WTC11 (cell line): ENCODE results near the gene SMIM44. TPM values are rescaled to one million over a fixed set of nuclear protein-coding genes. Genes with fewer than 3 reads are reported as not detected.

Experiments used
- ATAC-seq: fragments of 200-7000 bp; cut with Tn5 transposase; 2 replicates; pipeline ENCODE4 v1.10.0; 2021; ENCODE audit warnings: mild to moderate bottlenecking, moderate library complexity
- CTCF ChIA-PET: fragments of 300-600 bp; sonication (Branson Sonifier 250); formaldehyde crosslinking; loops from one replicate; lab custom pipeline; 2021; ENCODE audit warnings: antibody characterized with exemption; lab: Charles Lee
- POLR2A ChIA-PET: fragments of 350-600 bp; sonication (Branson Sonifier 250); formaldehyde crosslinking; loops from one replicate; lab custom pipeline; 2021; ENCODE audit warnings: antibody characterized with exemption; lab: Charles Lee
- DNase-seq: peaks from one replicate; pipeline ENCODE4 v3.0.0; 2021; ENCODE audit warnings: low spot score
- H3K27ac Mint-ChIP-seq: 2 replicates; pipeline ENCODE4 v1.8.0; 2021; ENCODE audit warnings: mixed read lengths
- H3K27me3 Mint-ChIP-seq: 2 replicates; pipeline ENCODE4 v1.8.0; 2021; ENCODE audit warnings: low read depth, mild to moderate bottlenecking, moderate library complexity, mixed read lengths
- H3K36me3 Mint-ChIP-seq: 2 replicates; pipeline ENCODE4 v1.8.0; 2021; ENCODE audit warnings: mixed read lengths
- H3K4me1 Mint-ChIP-seq: 2 replicates; pipeline ENCODE4 v1.8.0; 2022; ENCODE audit warnings: mixed read lengths
- H3K4me3 Mint-ChIP-seq: 2 replicates; pipeline ENCODE4 v1.8.0; 2021; ENCODE audit warnings: mild to moderate bottlenecking, moderate library complexity, mixed read lengths
- H3K9me3 Mint-ChIP-seq: 2 replicates; pipeline ENCODE4 v1.8.0; 2021; ENCODE audit warnings: mixed read lengths
- CREM ChIP-seq: sonication (generic); formaldehyde crosslinking; IDR thresholded peaks from 2 replicates; pipeline ENCODE4 v1.8.1; 2022; ENCODE audit warnings: mild to moderate bottlenecking, missing genetic modification reagents, moderate library complexity
- ELF4 ChIP-seq: sonication (generic); formaldehyde crosslinking; IDR thresholded peaks from 2 replicates; pipeline ENCODE4 v1.8.1; 2022; ENCODE audit warnings: low read depth, mild to moderate bottlenecking, moderate library complexity, missing genetic modification reagents
- FOXK1 ChIP-seq: sonication (generic); formaldehyde crosslinking; IDR thresholded peaks from 2 replicates; pipeline ENCODE4 v1.8.0; 2022; ENCODE audit warnings: mild to moderate bottlenecking, moderate library complexity, missing genetic modification reagents
- GABPB1 ChIP-seq: sonication (generic); formaldehyde crosslinking; IDR thresholded peaks from 2 replicates; pipeline ENCODE4 v1.8.1; 2023; ENCODE audit warnings: mild to moderate bottlenecking, missing genetic modification reagents
- MYBL2 ChIP-seq: sonication (generic); formaldehyde crosslinking; IDR thresholded peaks from 2 replicates; pipeline ENCODE4 v1.8.1; 2023; ENCODE audit warnings: mild to moderate bottlenecking, moderate library complexity, missing genetic modification reagents
- PRRX2 ChIP-seq: fragments of 250-450 bp; sonication (Bioruptor Pico); IDR thresholded peaks from 2 replicates; pipeline ENCODE4 v1.8.0; 2021; ENCODE audit warnings: mild to moderate bottlenecking
- SMAD4 ChIP-seq: sonication (generic); formaldehyde crosslinking; IDR thresholded peaks from 2 replicates; pipeline ENCODE4 v1.8.0; 2022; ENCODE audit warnings: mild to moderate bottlenecking, missing genetic modification reagents
- SP1 ChIP-seq: sonication (generic); formaldehyde crosslinking; conservative IDR thresholded peaks from 2 replicates; pipeline ENCODE4 v1.8.1; 2022; ENCODE audit warnings: missing genetic modification reagents
- ZBTB21 ChIP-seq: sonication (generic); formaldehyde crosslinking; IDR thresholded peaks from 2 replicates; pipeline ENCODE4 v1.8.1; 2023; ENCODE audit warnings: mild to moderate bottlenecking, missing genetic modification reagents, borderline replicate concordance
- ZNF121 ChIP-seq: sonication (generic); formaldehyde crosslinking; IDR thresholded peaks from 2 replicates; pipeline ENCODE4 v1.8.0; 2023; ENCODE audit warnings: missing genetic modification reagents
- total RNA-seq: library from RNA; stranded (reverse); gene quantifications from 3 replicates; pipeline ENCODE4 v1.2.3, GENCODE V29; 2021
- TF ChIP-seq, protein P1 (sequence below): sonication (generic); formaldehyde crosslinking; IDR thresholded peaks from 2 replicates; pipeline ENCODE4 v1.8.1; 2023; ENCODE audit warnings: mild to moderate bottlenecking, missing genetic modification reagents, moderate library complexity
- TF ChIP-seq, protein P2 (sequence below): fragments of 250-450 bp; sonication (Bioruptor Pico); IDR thresholded peaks from 2 replicates; pipeline ENCODE4 v2.1.2; 2022; ENCODE audit warnings: mild to moderate bottlenecking, moderate library complexity
- TF ChIP-seq, protein P3 (sequence below): sonication (generic); formaldehyde crosslinking; conservative IDR thresholded peaks from 2 replicates; pipeline ENCODE4 v1.8.1; 2023; ENCODE audit warnings: mild to moderate bottlenecking, low read depth, missing genetic modification reagents, moderate library complexity
- TF ChIP-seq, protein P4 (sequence below): sonication (generic); formaldehyde crosslinking; IDR thresholded peaks from 2 replicates; pipeline ENCODE4 v1.8.0; 2023; ENCODE audit warnings: mild to moderate bottlenecking, missing genetic modification reagents
- TF ChIP-seq, protein P5 (sequence below): sonication (generic); formaldehyde crosslinking; IDR thresholded peaks from 2 replicates; pipeline ENCODE4 v1.8.0; 2023; ENCODE audit warnings: missing genetic modification reagents, mild to moderate bottlenecking, borderline replicate concordance

SMIM44 gene
- total RNA-seq, 1 experiment from 2014 or later = not detected

DNA sequence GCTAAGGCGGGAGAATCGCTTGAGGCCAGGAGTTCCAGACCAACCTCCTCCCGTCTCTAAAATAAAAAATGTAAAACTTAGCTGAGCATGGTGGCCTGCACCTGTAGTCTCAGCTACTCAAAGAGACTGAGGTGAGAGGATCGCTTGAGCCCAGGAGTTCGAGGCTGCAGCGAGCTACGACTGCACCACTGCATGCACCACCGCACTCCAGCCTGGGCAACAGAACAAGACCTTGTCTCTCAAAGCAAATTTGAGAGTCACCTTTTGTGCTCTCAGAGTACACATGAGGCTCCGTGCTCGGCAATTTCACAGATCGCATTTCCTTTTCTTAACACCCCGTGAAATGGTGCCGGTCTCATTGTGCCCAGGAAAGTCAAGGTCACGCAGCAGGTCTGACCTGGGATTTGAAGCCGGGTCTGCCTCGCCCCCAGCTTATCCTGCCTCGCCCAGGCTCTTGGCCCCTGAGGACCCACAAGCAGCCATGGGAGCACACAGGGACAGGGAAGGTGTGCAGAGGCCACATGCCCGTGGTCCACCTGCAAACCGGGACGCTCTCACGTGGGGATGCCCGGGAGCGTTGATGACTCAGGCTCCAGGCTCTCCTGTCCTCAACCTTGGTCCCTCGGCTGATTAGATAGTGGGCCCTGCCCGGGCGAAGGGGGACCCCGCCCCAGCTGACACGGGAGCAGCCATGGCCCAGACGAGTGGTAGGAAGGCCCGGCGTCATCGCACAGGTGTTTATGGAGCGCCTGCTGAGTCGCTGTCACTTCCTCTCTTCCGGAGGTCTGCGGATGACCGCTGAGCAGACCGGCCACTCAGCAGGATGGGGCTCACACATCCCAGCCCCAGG, 1.8 kb downstream of the SMIM44 start:
- CTCF ChIA-PET = interaction anchor here (0.7 to 5.0 kb wide), 5 partner anchors 11 to 177 kb away, joined by 3 to 63 read pairs (median 3); no protein-coding TSS in a partner anchor
- no peak for ATAC-seq
- TF ChIP-seq, protein P1, sequence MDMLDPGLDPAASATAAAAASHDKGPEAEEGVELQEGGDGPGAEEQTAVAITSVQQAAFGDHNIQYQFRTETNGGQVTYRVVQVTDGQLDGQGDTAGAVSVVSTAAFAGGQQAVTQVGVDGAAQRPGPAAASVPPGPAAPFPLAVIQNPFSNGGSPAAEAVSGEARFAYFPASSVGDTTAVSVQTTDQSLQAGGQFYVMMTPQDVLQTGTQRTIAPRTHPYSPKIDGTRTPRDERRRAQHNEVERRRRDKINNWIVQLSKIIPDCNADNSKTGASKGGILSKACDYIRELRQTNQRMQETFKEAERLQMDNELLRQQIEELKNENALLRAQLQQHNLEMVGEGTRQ (CRISPR knock-in tag) = no peak
- TF ChIP-seq, protein P2, sequence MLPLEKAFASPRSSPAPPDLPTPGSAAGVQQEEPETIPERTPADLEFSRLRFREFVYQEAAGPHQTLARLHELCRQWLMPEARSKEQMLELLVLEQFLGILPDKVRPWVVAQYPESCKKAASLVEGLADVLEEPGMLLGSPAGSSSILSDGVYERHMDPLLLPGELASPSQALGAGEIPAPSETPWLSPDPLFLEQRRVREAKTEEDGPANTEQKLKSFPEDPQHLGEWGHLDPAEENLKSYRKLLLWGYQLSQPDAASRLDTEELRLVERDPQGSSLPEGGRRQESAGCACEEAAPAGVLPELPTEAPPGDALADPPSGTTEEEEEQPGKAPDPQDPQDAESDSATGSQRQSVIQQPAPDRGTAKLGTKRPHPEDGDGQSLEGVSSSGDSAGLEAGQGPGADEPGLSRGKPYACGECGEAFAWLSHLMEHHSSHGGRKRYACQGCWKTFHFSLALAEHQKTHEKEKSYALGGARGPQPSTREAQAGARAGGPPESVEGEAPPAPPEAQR (CRISPR knock-in tag) = no peak
- TF ChIP-seq GABPB1 (peak; percentile 65), MYBL2 (CRISPR knock-in tag) (no peak)
- TF ChIP-seq, protein P3, sequence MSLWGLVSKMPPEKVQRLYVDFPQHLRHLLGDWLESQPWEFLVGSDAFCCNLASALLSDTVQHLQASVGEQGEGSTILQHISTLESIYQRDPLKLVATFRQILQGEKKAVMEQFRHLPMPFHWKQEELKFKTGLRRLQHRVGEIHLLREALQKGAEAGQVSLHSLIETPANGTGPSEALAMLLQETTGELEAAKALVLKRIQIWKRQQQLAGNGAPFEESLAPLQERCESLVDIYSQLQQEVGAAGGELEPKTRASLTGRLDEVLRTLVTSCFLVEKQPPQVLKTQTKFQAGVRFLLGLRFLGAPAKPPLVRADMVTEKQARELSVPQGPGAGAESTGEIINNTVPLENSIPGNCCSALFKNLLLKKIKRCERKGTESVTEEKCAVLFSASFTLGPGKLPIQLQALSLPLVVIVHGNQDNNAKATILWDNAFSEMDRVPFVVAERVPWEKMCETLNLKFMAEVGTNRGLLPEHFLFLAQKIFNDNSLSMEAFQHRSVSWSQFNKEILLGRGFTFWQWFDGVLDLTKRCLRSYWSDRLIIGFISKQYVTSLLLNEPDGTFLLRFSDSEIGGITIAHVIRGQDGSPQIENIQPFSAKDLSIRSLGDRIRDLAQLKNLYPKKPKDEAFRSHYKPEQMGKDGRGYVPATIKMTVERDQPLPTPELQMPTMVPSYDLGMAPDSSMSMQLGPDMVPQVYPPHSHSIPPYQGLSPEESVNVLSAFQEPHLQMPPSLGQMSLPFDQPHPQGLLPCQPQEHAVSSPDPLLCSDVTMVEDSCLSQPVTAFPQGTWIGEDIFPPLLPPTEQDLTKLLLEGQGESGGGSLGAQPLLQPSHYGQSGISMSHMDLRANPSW (CRISPR knock-in tag) = no peak

DNA sequence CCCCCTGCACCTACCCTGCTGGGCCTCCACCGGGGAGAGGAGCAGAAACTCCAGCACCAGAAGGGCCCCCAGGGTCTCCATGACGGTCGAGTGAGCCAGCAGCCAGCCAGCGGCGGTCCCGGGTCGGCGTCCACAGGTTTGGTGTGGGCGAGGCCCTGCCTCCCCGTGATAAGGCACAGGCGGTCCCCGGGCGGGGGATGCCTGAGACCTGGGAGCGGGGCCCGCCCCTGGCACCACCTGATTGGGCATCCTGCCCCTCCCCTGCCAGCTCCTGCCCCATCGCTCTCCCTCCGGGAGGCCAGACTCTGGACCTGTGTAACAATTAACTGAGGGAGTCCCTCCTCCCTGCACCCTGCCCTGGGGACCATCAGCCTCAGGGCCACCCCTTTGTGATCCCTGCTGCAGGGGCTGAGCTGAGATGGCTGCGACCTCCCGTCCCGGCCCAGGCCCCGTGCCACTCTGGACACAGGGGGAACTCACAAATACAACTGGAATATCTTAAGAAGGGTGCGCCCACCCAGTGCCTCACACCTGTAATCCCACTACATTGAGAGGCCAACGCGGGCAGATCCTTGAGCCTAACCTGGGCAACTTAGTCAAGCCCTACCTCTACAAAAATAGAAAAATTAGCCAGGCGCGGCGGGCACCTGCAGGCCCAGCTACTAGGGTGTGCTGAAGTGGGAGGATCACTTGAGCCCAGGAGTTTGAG, 2.7 kb downstream of the SMIM44 start, which contains the start of gene SMIM24:
Gene SMIM24 (minus strand): TSS at position 143 of the 709 bp plus-strand sequence. CDS start 62 bp downstream, at position 81.
- peak; percentile 56; the same call in 1 of the 2 replicates for TF ChIP-seq ZNF121 (CRISPR knock-in tag)
- TF ChIP-seq FOXK1 = no peak
- no peak for TF ChIP-seq SP1 (CRISPR knock-in tag)
- TF ChIP-seq SMAD4 (CRISPR knock-in tag) = no peak
- H3K36me3 Mint-ChIP-seq = no peaks in the 10 kb centered on the region
- DNase-seq (no peak), ATAC-seq (no peak)
- no peak within 1 kb of the TSS for H3K27ac Mint-ChIP-seq
- CTCF ChIA-PET = interaction anchor here (0.7 to 2.5 kb wide), 6 partner anchors 11 to 175 kb away, joined by 3 to 26 read pairs (median 4); no protein-coding TSS in a partner anchor
- peaks cover 6% of the 10 kb centered on the region for H3K27me3 Mint-ChIP-seq
- H3K4me3 Mint-ChIP-seq = peak within 1 kb of the TSS; percentile 22; the same call in 1 of the 2 replicates
- H3K9me3 Mint-ChIP-seq = no peaks in the 10 kb centered on the region
- POLR2A ChIA-PET = no interaction called here
- H3K4me1 Mint-ChIP-seq = peaks cover 20% of the 10 kb centered on the region

More for the DNA sequence above, 1.8 kb downstream of the SMIM44 start:
- Mint-ChIP-seq H3K4me3 (no peak overlapping the region), H3K27ac (no peak overlapping the region), H3K27me3 (peaks cover 6% of the 10 kb centered on the region), H3K36me3 (no peaks in the 10 kb centered on the region), H3K9me3 (no peaks in the 10 kb centered on the region), H3K4me1 (peaks cover 20% of the 10 kb centered on the region)
- no peak for DNase-seq
- POLR2A ChIA-PET = no interaction called here

DNA sequence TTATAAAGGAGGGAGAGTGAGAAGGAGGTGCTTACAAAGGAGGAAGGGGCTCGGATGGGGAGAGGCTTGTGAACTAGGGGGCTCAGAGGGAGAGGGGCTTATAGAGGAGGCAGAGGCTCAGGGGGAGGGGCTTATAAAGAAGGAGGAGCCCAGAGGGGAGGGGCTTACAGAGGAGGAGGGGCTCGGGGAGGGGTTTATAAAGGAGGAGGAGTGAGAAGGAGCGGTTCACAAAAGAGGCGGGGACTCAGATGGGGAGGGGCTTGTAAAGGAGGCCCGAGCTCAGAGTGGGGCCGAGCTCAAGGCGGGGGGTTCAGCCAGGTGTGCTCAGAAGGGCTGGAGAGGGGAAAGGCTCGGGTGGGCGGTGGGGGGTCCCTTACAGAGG, 3.4 kb downstream of the SMIM44 start:
- Mint-ChIP-seq H3K9me3 (no peaks in the 10 kb centered on the region), H3K27ac (no peak overlapping the region), H3K36me3 (no peaks in the 10 kb centered on the region), H3K4me3 (no peak overlapping the region), H3K4me1 (peaks cover 20% of the 10 kb centered on the region), H3K27me3 (peaks cover 6% of the 10 kb centered on the region)
- ChIA-PET POLR2A (interaction anchor here (1.0 kb wide), 1 partner anchor 16 kb away, joined by 3 read pairs; no protein-coding TSS in a partner anchor), CTCF (interaction anchor here (0.6 to 2.5 kb wide), 17 partner anchors 10 to 350 kb away, joined by 3 to 26 read pairs (median 4); no protein-coding TSS in a partner anchor)
- ATAC-seq (peak; percentile 60), DNase-seq (peak; percentile 75)
- TF ChIP-seq SP1 (CRISPR knock-in tag) (no peak), ELF4 (CRISPR knock-in tag) (no peak), ZBTB21 (CRISPR knock-in tag) (no peak), PRRX2 (CRISPR knock-in tag) (no peak), CREM (CRISPR knock-in tag) (no peak)
- TF ChIP-seq, protein P4, sequence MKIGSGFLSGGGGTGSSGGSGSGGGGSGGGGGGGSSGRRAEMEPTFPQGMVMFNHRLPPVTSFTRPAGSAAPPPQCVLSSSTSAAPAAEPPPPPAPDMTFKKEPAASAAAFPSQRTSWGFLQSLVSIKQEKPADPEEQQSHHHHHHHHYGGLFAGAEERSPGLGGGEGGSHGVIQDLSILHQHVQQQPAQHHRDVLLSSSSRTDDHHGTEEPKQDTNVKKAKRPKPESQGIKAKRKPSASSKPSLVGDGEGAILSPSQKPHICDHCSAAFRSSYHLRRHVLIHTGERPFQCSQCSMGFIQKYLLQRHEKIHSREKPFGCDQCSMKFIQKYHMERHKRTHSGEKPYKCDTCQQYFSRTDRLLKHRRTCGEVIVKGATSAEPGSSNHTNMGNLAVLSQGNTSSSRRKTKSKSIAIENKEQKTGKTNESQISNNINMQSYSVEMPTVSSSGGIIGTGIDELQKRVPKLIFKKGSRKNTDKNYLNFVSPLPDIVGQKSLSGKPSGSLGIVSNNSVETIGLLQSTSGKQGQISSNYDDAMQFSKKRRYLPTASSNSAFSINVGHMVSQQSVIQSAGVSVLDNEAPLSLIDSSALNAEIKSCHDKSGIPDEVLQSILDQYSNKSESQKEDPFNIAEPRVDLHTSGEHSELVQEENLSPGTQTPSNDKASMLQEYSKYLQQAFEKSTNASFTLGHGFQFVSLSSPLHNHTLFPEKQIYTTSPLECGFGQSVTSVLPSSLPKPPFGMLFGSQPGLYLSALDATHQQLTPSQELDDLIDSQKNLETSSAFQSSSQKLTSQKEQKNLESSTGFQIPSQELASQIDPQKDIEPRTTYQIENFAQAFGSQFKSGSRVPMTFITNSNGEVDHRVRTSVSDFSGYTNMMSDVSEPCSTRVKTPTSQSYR = no peak
- TF ChIP-seq, protein P5, sequence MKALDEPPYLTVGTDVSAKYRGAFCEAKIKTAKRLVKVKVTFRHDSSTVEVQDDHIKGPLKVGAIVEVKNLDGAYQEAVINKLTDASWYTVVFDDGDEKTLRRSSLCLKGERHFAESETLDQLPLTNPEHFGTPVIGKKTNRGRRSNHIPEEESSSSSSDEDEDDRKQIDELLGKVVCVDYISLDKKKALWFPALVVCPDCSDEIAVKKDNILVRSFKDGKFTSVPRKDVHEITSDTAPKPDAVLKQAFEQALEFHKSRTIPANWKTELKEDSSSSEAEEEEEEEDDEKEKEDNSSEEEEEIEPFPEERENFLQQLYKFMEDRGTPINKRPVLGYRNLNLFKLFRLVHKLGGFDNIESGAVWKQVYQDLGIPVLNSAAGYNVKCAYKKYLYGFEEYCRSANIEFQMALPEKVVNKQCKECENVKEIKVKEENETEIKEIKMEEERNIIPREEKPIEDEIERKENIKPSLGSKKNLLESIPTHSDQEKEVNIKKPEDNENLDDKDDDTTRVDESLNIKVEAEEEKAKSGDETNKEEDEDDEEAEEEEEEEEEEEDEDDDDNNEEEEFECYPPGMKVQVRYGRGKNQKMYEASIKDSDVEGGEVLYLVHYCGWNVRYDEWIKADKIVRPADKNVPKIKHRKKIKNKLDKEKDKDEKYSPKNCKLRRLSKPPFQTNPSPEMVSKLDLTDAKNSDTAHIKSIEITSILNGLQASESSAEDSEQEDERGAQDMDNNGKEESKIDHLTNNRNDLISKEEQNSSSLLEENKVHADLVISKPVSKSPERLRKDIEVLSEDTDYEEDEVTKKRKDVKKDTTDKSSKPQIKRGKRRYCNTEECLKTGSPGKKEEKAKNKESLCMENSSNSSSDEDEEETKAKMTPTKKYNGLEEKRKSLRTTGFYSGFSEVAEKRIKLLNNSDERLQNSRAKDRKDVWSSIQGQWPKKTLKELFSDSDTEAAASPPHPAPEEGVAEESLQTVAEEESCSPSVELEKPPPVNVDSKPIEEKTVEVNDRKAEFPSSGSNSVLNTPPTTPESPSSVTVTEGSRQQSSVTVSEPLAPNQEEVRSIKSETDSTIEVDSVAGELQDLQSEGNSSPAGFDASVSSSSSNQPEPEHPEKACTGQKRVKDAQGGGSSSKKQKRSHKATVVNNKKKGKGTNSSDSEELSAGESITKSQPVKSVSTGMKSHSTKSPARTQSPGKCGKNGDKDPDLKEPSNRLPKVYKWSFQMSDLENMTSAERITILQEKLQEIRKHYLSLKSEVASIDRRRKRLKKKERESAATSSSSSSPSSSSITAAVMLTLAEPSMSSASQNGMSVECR (CRISPR knock-in tag) = no peak
